DMS79 treated with DMSO at 0.1 percent for 48 hours (cell line): ENCODE data around the gene LNX2.
"Not testable (repeated sequence)": the region's sequence is repeated elsewhere in the genome, so short reads cannot be mapped to it uniquely, and the experiment has no call there.

ENCODE experiments used
- DNase-seq: peaks from one replicate; lab custom pipeline; 2025; lab: John Stamatoyannopoulos, UW

Gene LNX2

GRCh38 chr13:27636589-27637288 lies 16.4 kb upstream of the LNX2 start:
- no peak for DNase-seq

DNA sequence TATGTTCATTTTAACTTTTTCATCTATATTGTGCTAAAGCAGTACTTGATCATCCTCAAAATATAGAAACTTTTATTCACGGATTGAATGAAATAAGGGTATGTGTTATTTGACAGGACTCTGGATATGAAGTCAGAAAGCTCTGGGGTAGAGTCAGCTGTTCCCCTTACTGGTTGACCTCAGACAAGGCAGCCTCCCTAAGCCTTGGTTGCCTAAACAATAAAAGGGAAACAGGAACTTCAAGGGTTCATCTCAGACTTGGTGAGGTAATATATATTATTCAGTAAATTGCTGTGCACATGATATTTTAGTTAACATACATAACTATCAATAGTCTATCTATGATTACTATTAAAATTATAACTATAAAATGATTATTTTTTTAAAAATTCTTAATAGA lies 14.9 kb upstream of the LNX2 start:
- no peak for DNase-seq

DNA sequence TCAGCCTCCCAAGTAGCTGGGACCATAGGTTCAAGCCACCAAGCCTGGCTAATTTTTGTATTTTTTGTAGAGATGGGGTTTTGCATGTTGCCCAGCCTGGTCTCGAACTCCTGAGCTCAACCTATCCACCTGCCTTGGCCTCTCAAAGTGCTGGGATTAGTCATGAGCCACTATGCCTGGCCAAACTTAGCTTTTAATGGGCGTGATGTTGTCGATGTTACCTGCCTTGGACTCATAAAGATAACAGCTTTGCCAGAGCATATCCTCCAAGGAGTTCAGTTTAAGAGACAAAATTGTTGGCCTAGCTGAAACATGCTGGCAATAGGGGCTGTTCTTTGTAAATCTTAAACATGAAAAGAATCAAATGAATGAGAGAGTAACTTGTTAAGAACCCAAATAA lies 14.5 kb upstream of the LNX2 start:
- no peak for DNase-seq

DNA sequence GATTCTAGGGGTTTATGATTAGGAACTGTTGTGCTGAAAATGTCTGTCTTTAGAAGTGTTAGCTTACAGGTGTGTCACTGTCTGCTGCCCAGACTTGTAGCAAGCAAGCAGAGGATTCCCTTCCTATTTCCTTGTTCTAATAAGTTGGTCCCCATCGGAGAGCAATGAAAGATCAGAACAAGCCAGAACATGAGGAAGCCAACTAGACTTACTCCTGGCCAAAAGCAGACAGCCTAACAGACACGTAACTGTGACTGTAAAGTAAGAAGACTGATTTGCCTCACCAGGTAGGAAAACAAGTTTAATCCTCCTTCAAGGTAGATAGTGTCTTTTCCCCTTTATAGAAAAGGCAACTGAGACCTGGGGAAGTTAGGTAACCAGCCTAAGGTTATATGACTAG lies 13.9 kb upstream of the LNX2 start:
- no peak for DNase-seq

DNA sequence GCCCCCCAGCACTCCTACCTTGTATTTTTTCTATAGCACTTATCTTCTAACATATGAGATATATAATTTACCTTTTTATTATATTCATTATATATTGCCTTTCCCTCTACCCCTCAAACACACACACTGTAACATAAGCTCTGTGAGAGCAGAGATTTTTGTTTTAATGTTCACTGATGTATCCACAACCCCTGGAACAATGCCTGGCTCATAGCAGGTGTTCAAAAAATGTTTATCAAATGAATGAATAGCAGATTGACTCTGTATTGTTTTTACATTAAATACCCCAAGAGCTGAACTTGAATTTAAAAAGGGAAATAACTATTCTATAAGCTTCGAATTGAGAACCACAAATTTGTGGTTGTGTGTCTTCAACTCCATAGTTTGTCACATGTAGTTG lies 12.3 kb upstream of the LNX2 start:
- DNase-seq = no peak

DNA sequence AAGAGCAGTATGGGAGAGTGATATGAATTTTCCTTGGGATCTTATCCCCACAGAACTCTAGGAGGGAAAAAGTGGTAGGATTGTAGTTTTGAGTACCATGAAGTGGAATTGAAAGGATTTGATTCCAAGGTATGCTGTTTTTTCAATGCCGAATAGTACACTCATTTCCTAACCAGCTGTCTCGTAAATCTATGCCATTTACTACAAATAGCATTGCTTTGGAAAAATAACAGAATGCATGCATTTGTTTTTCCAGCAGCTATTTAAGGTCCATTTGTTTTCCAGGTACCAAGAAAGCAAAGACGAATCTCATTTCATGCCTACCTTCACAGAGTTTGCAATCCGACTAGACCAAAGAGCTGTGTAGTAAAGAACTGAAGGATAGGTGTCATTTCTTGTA lies 11.9 kb upstream of the LNX2 start:
- DNase-seq = no peak

DNA sequence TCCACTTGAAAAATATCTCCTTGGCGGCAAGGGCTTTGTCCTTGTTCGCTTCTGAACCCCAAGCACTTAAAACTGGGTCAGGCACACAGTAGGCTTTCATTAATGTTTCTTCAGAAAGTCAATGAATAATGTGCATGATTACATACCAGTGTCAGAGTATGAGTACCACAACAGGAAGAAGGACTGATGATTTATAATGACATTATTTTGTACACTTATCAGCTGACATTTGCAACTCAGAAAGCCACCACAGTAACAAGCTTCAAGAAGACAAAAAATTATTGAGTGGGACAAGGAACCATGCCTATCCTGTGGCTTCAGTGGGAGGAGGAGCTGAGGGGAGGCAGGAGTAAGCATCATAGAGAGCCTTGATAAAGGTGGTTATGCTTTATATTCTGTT lies 11.3 kb upstream of the LNX2 start:
- DNase-seq = no peak

DNA sequence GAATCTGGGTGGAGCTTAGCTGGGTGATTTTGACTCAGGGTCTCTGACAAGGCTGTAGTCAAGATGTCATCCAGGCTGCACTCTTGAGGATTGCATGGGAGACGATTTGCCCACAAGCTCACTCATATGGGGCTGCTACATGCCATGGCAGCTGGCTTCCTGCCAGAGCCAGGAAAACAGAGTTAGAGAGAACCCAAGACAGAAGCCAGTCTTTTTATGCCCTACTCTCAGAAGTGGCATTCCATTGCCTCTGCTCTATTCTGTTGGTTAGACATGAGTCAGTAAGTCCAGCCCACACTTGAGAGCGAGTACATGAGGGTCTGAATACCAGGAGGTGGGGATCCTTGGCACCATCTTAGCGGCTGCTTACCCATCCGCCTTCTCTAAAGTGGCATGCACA lies 10.8 kb upstream of the LNX2 start:
- no peak for DNase-seq

DNA sequence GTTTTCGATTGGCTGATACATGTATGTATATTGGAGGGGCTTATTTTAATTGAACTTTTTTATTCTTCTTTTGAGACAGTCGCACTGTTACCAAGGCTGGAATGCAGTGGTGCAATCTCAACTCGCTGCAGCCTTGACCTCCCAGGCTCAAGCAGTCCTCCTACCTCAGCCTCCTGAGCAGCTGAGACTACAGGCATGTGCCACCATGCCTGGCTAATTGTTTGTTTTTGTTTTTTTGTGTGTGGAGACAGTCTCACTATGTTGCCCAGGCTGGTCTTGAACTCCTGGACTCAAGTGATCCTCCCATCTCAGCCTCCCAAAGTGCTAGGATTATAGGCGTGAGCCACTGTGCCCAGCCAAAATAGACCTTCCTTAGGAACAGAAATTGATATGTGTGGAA lies 8.4 kb upstream of the LNX2 start:
- DNase-seq = not testable (repeated sequence)

- DNase-seq = no peak
These were observed 7.8 kb upstream of the LNX2 start for GRCh38 chr13:27628081-27628480.

DNA sequence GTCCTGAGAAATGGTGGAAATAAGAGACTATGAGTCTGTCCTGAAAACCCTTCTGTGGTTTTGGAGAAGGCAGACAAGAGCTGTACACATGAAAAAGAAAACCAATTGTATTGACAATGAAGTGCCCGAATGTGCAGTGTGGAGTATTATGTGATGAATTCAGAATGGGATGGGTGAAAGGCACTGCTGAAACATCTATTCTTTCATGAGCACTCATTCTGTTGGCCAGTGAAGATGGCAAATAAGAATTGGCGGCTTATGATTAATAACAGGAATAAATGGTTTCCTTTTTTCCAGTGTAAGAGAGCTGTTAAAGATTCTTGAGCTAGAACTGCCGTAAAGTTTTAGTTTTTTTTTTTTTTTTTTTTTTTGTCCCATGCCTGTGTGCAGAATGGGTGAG lies 7.1 kb upstream of the LNX2 start:
- DNase-seq = peak; percentile 4

- DNase-seq = no peak
These were observed 5.5 kb upstream of the LNX2 start for GRCh38 chr13:27625839-27626238.

DNA sequence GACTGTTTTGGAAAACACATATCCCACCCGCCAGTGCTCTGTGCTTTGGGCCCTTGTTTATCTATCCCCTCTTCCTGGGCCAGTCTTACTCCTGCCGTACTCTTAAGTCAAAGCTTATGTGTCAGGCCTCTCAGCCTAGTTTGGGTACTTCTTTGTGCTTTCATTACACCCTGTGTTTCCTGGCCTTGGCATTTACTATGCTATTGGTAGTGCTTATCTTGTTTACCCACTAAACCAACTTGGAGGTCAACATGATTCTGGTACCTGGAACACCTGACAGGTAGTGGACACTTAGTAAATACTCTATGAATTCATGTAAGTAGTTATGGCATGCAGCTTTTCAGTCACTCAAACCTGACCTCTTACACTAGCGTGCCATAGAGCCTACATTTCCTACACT lies 3.7 kb upstream of the LNX2 start:
- DNase-seq = no peak

DNA sequence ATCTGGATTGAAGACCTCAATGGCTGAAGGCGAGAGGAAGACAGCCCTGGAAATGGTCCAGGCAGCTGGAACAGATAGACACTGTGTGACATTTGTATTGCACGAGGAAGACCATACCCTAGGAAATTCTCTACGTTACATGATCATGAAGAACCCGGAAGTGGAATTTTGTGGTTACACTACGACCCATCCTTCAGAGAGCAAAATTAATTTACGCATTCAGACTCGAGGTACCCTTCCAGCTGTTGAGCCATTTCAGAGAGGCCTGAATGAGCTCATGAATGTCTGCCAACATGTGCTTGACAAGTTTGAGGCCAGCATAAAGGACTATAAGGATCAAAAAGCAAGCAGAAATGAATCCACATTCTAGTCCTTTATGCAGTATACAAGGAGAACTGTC lies 2.6 kb upstream of the LNX2 start:
- DNase-seq = no peak

DNA sequence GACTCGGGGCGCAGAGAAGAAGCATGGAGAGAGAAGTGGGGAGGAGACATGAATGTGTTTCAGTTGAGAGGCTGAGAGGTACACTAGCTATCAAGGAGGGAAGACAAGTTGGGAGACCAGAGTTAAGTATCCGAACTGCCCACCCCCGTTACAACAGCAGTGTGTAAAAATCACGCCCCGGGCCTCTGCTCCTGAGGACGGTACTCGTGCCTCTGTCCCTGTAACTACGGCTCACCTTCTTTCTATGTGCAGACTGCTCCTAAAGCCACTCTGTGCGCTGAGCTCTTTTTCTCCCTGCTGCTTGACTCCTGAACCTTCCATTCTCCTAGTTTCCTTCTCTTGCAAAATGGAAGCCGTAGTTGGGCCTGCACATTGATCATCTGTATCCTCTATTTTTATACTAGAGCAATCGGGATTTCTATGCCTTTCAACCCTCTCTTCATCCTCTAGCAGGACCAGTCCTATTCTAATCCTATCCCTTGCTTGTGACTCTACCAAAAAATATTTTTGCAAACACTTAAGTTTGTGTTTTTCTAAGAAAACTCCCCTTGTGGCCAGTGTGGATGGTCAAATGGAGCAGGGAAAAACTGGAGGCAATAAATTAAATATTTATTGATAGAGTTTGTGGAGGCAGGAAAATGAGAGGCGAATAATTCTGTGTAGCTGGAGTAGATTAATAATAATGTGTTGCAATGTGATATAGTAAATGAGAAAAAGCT lies 1.9 kb upstream of the LNX2 start:
- DNase-seq = no peak

DNA sequence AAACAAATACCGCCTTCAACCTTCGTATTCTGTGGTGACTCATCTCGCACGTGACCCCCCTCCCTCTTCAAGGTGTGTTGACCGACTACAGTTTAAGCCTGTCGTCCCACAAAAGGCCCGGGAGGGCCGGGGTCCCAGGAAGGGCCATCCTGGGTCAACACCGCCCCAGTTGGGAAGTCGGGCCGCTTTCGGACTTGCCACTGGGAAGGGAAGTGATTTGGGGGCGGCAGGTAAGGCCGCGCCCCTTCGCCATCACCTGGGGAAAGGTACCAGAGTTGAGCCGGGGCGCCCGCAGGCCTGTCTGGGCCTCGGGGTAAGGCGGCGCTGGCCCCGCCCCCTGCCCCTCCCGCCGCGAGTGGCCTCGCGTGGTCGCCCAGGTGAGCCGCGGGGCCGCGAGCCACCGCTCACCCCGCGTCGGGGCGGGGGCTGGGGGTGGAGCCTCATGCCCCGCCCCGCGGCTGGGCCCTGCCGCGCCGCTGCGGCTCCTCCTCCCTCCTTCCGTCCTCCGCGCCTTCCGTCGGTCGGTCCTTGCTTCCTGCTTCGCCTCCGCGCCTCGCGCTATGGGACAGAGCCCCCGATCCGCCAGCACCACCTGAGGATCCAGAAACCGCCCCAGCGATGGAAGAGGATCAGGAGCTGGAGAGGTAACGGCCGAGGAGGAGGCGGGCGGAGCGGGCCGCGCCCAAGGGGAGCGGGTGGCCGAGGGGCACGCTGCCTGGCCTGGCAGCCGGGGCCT lies 1.2 kb upstream of the LNX2 start, which contains the start of gene POLR1D:
Gene POLR1D (plus strand): TSS at position 527 of the 736 bp plus-strand sequence. CDS start 92 bp downstream, at position 619.
- DNase-seq = peak; percentile 63

DNA sequence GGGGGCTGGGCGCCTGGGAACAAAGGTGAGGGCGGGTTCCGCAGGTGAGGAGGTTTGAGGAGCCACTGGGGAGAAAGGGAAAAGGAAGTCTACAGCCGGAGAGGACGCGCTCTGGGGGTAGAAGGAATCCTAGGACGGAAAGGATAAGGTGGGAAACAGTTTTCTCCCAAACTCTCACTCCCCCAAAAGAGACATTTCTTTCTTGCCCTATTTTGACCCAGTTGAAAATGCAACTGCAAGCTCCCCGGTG lies 712 bp upstream of the LNX2 start:
- no peak for DNase-seq

DNA sequence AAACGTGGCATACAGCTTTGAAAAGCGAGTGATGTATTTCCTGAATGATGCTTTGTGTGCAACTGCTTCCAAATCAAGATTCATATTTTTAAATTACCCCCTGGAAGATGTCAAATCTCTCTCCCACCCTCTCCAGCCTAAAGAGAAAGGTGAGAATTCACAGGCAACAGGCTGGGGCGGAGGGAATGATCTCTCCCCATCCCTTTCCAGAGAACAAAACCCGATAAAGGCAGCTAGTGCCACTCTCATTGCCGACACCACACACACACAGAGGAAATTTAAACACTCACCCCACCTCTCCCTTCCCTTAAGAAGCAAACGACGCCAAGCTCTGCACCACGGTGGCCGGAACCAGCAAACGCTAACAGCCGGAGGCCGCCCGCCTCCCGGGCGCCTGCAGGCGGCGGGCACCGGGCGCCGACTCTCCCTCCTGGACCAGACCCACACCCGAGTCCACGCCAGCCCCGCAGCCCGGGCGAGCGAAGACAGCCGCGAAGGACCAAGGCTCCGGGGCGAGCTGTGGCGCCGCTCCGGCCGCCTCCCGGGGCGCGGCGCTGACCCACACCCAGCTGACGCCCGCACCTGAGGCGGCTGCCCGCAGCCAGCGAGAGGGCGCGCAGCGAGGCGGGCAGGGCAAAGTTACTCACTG lies 477 bp downstream of the LNX2 start:
- no peak for DNase-seq

DNA sequence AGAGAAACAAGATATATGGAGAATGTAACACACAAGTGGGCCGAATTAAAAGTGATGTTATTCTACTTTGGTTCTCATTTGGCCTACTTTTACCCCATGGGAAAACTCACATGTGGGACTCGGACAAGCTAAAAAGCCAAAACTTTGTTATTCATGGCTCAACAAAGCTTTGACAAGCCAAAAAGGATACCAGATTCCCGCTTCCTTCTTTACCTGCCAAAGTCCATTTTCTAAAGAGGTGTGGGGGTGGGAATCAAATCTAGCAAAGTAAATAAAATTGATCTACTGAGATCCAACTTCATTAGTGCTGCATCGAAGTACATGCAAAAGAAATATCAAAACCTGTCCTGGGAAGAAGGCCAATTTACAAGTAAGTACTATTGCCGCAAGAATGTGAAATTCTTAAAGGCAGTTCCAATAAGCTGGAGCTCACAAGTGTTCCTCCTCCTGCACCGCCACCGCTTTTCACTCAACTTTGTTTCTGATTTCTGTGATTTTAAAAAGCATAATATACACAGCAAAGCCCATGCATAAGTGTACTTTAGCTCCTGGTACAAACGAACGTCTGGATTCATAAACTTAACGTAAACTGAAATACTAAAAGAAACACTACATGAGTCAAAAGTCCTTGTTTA lies 1.1 kb downstream of the LNX2 start:
- DNase-seq = peak; percentile 32

GRCh38 chr13:27617881-27618321 lies 2.4 kb downstream of the LNX2 start:
- DNase-seq = no peak

- DNase-seq = no peak
These were observed 6.7 kb downstream of the LNX2 start for GRCh38 chr13:27613628-27614027.

- DNase-seq = no peak
These were observed 13.2 kb downstream of the LNX2 start for GRCh38 chr13:27607125-27607524.
